ENCODE measurements around the gene SPTSSA. TPM values are rescaled to one million over a fixed set of nuclear protein-coding genes. Genes with fewer than 3 reads are reported as not detected.

The SPTSSA gene
- total and polyA plus RNA-seq, 2 experiments from 2014 or later = 27.5 to 36.4 TPM

- peaks cover 2% of the 10 kb centered on the region for H3K27me3 Mint-ChIP-seq (ENCODE audit: insufficient read depth, low read depth, poor library complexity)
- Histone ChIP-seq H4K20me1 (replicated peaks; ENCODE audit: insufficient read depth) (no peaks in the 10 kb centered on the region), H3K36me3 (ENCODE audit: insufficient read depth) (no peaks in the 10 kb centered on the region), H3F3A (replicated peaks; ENCODE audit: low read depth) (no peaks in the 10 kb centered on the region), H3K4me2 (no peak overlapping the region), H2AFZ (no peak overlapping the region), H3K27me3 (ENCODE audit: insufficient read depth) (no peaks in the 10 kb centered on the region), H3K9me2 (ENCODE audit: insufficient read depth) (peaks cover 6% of the 10 kb centered on the region), H3K27ac (ENCODE audit: low read depth) (no peak overlapping the region), H3K79me2 (replicated peaks; ENCODE audit: insufficient read depth) (no peaks in the 10 kb centered on the region), H3K4me3 (no peak overlapping the region), H3K4me1 (ENCODE audit: insufficient read depth) (no peaks in the 10 kb centered on the region)
- H3K4me3 Mint-ChIP-seq = no peak overlapping the region
- ATAC-seq (no peak), DNase-seq (ENCODE audit: low spot score) (no peak)
- peaks cover 16% of the 10 kb centered on the region for H3K9me3 Mint-ChIP-seq
- H3K36me3 Mint-ChIP-seq (ENCODE audit: low read depth) = peaks cover 4% of the 10 kb centered on the region; the same call in 1 of the 3 replicates
- no peaks in the 10 kb centered on the region for H3K4me1 Mint-ChIP-seq
- TF ChIP-seq, protein P1, sequence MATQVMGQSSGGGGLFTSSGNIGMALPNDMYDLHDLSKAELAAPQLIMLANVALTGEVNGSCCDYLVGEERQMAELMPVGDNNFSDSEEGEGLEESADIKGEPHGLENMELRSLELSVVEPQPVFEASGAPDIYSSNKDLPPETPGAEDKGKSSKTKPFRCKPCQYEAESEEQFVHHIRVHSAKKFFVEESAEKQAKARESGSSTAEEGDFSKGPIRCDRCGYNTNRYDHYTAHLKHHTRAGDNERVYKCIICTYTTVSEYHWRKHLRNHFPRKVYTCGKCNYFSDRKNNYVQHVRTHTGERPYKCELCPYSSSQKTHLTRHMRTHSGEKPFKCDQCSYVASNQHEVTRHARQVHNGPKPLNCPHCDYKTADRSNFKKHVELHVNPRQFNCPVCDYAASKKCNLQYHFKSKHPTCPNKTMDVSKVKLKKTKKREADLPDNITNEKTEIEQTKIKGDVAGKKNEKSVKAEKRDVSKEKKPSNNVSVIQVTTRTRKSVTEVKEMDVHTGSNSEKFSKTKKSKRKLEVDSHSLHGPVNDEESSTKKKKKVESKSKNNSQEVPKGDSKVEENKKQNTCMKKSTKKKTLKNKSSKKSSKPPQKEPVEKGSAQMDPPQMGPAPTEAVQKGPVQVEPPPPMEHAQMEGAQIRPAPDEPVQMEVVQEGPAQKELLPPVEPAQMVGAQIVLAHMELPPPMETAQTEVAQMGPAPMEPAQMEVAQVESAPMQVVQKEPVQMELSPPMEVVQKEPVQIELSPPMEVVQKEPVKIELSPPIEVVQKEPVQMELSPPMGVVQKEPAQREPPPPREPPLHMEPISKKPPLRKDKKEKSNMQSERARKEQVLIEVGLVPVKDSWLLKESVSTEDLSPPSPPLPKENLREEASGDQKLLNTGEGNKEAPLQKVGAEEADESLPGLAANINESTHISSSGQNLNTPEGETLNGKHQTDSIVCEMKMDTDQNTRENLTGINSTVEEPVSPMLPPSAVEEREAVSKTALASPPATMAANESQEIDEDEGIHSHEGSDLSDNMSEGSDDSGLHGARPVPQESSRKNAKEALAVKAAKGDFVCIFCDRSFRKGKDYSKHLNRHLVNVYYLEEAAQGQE (IDR thresholded peaks at IDR 0.05; ENCODE audit: unreplicated experiment) = no peak
- TF ChIP-seq STAT1 (IDR thresholded peaks at IDR 0.05; ENCODE audit: unreplicated experiment) (no peak), ZNF114 (CRISPR knock-in tag; IDR thresholded peaks at IDR 0.05) (no peak), CTCF (conservative IDR thresholded peaks at IDR 0.05; ENCODE audit: low read depth in 2 of 2) (no peak), NANOG (IDR thresholded peaks at IDR 0.05; ENCODE audit: borderline replicate concordance) (no peak), ETS1 (IDR thresholded peaks at IDR 0.05) (no peak), EZH2phosphoT487 (IDR thresholded peaks at IDR 0.05; ENCODE audit: unreplicated experiment) (no peak), JUNB (IDR thresholded peaks at IDR 0.05; ENCODE audit: unreplicated experiment) (no peak), POLR2AphosphoS5 (IDR thresholded peaks at IDR 0.05; ENCODE audit: low read depth) (no peak), CREB1 (CRISPR knock-in tag; IDR thresholded peaks at IDR 0.05; ENCODE audit: low read depth) (no peak), ZNF331 (CRISPR knock-in tag; IDR thresholded peaks at IDR 0.05; ENCODE audit: low read depth) (no peak), EZH2 (IDR thresholded peaks at IDR 0.05; ENCODE audit: low read depth, unreplicated experiment) (no peak)
- TF ChIP-seq, protein P2, sequence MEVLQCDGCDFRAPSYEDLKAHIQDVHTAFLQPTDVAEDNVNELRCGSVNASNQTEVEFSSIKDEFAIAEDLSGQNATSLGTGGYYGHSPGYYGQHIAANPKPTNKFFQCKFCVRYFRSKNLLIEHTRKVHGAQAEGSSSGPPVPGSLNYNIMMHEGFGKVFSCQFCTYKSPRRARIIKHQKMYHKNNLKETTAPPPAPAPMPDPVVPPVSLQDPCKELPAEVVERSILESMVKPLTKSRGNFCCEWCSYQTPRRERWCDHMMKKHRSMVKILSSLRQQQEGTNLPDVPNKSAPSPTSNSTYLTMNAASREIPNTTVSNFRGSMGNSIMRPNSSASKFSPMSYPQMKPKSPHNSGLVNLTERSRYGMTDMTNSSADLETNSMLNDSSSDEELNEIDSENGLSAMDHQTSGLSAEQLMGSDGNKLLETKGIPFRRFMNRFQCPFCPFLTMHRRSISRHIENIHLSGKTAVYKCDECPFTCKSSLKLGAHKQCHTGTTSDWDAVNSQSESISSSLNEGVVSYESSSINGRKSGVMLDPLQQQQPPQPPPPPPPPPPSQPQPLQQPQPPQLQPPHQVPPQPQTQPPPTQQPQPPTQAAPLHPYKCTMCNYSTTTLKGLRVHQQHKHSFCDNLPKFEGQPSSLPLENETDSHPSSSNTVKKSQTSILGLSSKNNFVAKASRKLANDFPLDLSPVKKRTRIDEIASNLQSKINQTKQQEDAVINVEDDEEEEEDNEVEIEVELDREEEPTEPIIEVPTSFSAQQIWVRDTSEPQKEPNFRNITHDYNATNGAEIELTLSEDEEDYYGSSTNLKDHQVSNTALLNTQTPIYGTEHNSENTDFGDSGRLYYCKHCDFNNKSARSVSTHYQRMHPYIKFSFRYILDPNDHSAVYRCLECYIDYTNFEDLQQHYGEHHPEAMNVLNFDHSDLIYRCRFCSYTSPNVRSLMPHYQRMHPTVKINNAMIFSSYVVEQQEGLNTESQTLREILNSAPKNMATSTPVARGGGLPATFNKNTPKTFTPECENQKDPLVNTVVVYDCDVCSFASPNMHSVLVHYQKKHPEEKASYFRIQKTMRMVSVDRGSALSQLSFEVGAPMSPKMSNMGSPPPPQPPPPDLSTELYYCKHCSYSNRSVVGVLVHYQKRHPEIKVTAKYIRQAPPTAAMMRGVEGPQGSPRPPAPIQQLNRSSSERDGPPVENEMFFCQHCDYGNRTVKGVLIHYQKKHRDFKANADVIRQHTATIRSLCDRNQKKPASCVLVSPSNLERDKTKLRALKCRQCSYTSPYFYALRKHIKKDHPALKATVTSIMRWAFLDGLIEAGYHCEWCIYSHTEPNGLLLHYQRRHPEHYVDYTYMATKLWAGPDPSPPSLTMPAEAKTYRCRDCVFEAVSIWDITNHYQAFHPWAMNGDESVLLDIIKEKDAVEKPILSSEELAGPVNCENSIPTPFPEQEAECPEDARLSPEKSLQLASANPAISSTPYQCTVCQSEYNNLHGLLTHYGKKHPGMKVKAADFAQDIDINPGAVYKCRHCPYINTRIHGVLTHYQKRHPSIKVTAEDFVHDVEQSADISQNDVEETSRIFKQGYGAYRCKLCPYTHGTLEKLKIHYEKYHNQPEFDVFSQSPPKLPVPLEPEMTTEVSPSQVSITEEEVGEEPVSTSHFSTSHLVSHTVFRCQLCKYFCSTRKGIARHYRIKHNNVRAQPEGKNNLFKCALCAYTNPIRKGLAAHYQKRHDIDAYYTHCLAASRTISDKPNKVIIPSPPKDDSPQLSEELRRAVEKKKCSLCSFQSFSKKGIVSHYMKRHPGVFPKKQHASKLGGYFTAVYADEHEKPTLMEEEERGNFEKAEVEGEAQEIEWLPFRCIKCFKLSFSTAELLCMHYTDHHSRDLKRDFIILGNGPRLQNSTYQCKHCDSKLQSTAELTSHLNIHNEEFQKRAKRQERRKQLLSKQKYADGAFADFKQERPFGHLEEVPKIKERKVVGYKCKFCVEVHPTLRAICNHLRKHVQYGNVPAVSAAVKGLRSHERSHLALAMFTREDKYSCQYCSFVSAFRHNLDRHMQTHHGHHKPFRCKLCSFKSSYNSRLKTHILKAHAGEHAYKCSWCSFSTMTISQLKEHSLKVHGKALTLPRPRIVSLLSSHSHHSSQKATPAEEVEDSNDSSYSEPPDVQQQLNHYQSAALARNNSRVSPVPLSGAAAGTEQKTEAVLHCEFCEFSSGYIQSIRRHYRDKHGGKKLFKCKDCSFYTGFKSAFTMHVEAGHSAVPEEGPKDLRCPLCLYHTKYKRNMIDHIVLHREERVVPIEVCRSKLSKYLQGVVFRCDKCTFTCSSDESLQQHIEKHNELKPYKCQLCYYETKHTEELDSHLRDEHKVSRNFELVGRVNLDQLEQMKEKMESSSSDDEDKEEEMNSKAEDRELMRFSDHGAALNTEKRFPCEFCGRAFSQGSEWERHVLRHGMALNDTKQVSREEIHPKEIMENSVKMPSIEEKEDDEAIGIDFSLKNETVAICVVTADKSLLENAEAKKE (CRISPR knock-in tag; IDR thresholded peaks at IDR 0.05) = no peak
- no peak overlapping the region for H3K27ac Mint-ChIP-seq
Measured at GRCh38 chr14:34425095-34425851, 36.8 kb downstream of the SPTSSA start.

All from GM23338 (cell line).